GM19239 (cell line): ENCODE measurements around the gene TSKU.
"Not testable (repeated sequence)": the region's sequence is repeated elsewhere in the genome, so short reads cannot be mapped to it uniquely, and the experiment has no call there.

Experiments used
- DNase-seq: peaks from one replicate; pipeline ENCODE4 v3.0.0; 2011; ENCODE audit warnings: low spot score; ENCODE audit not compliant: insufficient read length
- FAIRE-seq: peaks from 2 replicates; lab custom pipeline; 2011; peaks lifted over from hg19 to GRCh38; lab: Jason Lieb, UNC

TSKU gene, protein sequence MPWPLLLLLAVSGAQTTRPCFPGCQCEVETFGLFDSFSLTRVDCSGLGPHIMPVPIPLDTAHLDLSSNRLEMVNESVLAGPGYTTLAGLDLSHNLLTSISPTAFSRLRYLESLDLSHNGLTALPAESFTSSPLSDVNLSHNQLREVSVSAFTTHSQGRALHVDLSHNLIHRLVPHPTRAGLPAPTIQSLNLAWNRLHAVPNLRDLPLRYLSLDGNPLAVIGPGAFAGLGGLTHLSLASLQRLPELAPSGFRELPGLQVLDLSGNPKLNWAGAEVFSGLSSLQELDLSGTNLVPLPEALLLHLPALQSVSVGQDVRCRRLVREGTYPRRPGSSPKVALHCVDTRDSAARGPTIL

DNA sequence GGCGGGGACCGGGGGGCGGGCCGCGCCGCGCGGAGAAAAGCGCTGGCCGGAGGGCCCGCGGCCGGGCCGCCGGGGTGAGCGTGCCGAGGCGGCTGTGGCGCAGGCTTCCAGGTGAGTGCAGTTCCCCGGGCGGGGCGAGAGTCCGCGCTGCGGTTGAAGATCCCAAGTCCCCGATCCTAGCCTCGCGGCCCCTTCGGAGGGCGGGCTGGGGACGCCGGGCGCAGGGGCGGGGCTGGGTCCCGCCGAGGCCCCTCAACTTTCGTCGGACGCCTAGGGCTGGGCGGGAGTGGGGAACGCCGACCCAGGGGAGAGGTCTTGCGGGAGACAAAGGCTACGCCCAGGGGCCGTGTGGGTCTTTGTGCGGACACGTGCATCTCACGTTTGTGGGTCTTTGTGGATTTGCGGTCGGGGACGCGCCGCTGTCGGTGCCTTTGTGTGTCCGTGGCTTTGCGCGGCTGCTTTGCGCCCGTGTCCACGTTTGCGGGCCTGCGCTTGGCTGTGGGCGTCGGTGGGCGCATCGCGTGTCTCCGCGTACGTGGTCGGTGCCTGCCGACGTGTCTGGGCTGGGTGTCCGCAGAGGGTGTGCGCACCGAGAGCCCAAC lies at the start of gene TSKU:
Gene TSKU, plus strand, starts transcription at position 63 of the 602 bp plus-strand sequence. CDS start 12,261 bp downstream, outside the sequence.
- no peak for FAIRE-seq

DNA sequence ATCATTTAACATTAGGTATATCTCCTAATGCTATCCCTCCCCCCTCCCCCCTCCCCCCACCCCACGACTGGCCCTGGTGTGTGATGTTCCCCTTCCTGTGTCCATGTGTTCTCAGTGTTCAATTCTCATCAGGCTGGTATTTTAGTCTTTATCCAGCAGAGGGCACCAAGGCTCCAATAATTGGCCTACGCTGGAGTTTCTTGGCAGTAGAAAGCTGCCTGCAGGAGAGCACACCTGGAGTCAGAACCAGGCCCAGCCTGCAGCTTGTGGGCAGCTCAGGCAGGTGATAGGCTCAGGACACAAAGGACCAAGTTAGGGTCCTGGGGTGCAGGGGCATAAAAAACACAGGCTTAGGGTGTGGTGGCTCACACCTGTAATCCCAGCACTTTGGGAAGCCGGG lies 49.2 kb upstream of the TSKU start:
- peak; percentile 70 for DNase-seq
- FAIRE-seq = not testable (repeated sequence)

More for the DNA sequence above, at the start of gene TSKU:
- DNase-seq = no peak

DNA sequence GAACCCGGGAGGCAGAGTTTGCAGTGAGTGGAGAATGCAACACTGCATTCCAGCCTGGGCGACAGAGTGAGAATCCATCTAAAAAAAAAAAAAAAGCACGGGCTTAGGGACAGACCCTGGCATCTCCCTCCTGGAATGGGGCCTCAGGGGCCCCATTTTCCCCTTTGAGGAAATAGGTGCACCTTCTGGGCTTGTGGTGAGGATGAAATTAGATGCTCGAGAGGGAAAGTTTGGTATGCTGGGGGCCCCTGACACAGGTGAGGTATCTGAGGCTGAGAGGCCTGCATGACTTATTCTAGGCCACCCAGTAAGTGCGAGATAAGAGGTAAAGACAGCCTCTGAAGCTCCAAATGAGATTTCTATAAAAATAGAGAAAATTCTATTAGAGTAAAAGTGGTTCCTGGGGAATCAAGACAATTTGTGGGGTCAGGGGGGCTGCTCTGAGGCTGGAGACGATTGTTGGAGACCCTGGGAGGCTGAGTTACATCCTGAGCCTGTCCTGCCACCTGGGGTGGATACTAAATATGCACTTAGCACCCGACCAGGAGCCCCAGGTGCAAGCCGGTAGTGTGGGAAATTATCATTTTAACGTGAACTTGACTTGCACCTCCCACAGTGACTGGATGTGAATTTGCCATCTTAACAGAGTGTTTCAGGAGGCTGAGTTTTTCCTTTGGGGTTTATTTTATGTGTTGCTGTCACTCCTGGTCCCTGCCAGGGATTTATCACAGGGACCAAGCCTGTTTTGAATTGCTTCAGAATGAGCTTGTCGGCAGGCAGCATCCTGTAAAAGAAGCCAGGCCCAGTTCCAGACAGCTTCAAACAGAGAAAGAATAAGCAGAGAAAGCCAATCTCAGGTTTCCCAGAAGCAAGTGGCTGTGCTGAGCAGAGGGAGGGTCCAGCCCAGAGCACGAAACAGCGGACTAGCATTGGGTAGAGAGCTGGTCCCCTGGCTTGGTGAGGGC lies 48.4 kb upstream of the TSKU start:
- no peak for FAIRE-seq

DNA sequence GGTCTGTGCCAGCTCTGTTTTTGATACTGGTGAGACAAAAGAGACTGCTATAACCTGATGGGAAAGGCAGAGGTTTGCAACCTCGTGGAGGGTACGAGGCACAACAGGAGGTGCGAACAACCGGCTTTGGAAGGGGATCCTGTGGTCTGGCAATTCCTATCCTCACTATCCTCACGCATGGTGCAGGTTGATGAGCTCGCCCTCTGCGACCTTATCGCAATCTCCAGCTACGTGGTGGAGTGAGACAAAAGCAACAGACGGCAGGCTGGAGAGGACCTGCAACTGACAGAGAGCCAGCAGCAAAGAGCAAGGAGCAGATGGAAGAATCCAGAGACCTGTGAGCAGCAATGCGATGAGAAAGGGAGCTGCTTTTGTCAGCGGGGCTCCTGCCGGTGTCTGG lies 47.3 kb upstream of the TSKU start:
- no peak for FAIRE-seq
- no peak for DNase-seq

More for the DNA sequence above, 48.4 kb upstream of the TSKU start:
- no peak for DNase-seq

- no peak for FAIRE-seq
- DNase-seq = no peak
These were observed 46.9 kb upstream of the TSKU start for GRCh38 chr11:76736266-76736665.

DNA sequence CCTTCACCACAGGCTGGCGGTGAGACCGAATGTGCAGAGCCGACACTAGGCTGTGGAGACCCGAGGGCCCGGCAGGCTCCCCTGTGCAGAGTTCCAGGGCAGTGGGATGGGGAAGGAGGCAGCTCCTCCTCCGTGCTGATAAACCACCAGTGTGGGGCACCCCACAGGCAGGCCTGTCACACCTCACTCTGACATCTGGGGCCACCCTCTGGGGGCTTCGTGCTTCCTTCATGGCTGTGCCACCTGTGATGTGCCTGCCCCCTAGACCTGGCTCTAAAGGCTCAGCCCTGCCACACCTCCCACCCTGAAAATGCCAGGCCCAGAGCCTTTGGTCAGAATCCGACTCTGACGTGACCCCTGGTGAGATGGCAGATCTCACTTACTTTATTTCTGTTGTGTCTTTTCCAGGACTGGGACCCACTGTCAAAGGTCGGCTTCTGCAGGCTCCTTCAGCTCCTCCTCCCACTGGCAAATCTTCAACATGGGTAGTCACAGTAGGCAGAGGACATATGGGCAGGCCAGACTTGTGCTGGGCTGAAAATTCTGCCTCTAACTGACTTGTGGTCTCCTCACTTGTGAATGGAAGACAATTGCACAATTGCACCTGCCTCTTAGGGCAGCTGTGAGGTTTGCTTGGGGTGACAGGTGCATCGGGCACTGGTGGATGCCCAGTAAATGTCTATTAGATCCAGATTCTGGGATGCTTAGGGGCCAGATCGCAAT lies 46.2 kb upstream of the TSKU start:
- DNase-seq (no peak), FAIRE-seq (no peak)

GRCh38 chr11:76738618-76739240 lies 44.4 kb upstream of the TSKU start:
- DNase-seq (no peak), FAIRE-seq (no peak)

DNA sequence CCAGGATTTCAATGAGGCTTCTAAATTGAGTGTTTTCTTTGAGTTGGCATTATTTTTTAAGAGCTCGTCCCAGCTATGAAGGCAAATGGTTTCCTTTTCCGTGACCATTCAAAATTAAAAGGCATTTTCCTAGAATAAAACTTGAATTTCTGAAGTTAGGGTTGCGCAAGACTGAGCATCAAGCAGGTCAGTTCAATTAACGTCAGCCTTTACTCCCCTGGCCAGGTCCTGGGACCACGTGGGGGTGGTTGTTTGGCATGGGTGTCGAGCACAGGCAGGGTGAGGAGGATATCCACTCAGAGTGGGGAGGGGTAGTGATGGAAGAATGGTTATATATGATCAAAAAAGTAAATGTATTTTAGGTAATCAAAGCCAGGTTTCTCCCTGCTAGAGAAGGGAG lies 43.4 kb upstream of the TSKU start:
- DNase-seq = no peak
- no peak for FAIRE-seq

DNA sequence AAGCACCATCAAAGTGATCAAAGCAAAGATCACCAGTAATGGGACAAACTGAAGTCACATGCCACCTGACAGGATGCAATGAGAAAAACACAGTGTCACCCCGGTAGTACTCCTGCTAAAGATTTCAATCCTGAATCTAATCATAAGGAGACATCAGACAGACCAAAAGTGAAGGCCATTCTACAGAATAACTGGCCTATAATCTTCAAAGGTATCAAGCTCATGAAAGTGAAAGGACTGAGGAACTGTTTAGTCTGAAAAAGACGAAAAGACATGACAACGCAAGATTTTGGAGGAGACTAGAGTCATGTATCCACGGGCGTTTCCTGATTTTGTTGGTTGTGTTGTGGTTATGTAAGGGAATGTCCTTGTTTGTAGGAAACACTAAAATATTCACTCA lies 42.4 kb upstream of the TSKU start:
- no peak for DNase-seq
- no peak for FAIRE-seq

GRCh38 chr11:76742902-76743301 lies 40.3 kb upstream of the TSKU start:
- FAIRE-seq = no peak
- DNase-seq = no peak

DNA sequence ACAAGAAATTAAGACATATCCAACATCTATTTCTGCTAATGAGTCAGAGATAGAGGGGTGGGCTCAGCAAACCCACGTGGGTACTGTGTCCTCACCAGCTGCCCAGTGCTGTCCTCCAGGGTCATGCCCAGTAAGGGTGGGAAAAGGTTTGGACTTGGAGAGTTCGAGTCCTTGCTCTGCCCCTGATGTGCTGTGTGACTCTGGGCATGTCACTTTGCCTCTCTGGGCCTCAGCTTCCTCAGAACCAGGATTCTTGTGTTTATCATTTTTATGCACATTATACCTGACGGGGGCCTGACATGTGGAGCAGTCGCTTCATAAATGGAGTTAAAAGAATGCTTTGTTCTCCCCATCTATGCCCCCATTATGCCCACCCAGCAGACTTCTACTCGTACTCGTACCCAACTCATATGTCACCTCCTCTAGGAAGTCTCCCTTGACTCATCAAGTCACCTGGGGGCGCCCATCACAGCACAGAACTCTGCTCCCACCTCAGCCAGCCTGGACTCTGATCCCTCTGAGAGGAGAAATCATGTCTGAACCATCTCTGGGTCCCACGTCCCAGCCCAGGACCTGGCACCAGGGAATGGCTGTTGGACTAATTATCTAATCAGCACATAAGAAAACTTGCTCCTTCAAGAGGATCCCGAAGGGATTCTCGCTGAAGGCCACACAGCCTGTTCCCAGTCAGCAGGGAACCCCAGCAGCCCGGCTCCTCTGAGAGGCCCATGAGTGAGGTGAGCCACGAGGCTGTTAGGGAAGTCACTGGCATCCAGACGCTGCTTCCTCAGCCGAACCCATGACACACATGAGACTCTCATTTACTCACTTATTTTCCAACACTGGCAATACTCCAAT lies 38.7 kb upstream of the TSKU start:
- DNase-seq (no peak), FAIRE-seq (no peak)

- DNase-seq = no peak
- no peak for FAIRE-seq
These were observed 38.1 kb upstream of the TSKU start for GRCh38 chr11:76745044-76745376.

DNA sequence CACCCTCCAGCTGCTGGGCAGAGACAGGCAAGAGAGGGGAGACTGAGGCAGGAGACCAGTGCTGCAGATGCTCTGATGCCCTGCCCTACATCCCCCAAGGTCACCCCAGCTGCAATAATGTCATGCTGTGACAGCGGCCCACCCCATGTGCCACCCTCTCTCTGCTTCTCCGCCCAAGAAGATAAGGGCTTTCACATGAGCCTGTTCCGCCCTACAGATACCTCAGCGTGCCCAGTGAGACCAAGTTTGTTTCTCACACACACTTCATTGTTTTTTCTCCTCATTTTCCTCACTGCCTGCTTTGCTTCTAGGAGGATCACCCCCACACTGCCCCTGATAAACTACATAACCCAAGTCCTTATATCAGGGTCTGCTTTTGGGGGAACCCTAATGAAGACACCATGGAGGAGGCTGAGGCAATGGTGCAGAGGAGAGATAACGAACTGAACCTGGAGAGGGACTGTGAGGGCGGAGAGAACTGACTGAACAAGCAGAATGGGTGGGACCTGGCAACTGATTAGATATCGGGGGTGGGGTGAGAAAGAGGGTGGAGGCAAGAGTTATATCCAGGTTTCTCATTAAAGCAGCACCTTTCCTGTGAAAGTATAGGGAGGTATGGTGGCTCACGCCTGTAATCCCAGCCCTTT lies 37.5 kb upstream of the TSKU start:
- FAIRE-seq (no peak), DNase-seq (no peak)

DNA sequence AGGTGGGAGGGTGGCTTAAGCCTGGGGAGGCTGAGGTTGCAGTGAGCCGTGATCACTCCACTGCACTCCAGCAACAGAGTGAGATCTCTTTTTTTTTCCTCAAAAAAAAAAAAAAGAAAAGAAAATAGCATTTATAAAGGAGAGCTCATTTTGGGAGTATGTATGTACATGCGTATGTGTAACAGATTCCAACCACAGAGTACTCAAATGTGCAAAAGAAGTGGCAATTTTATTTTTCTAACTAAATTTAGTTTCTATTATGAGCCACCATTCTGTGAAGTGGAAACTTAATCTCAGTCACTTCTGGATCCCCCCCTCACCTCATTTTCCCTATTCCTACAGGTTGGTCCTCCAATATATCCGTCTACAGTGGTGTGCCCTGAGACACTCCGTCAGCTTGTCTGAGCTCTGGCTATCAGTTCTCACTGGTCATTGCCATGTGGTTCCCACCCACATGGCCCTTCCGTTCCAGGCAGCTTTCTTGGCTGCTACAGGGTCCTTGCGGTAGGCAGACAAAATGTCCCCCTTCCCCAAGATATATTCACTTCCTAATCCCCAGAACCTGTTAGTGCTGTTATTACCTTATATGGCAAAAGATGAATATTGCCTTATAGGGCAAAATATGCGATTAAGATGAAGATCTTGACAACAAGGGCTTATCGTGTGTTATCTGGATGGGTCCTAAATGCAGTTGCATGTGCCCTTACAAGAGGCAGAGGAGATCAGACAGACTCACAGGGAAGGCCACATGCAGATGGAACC lies 35.8 kb upstream of the TSKU start:
- DNase-seq = no peak
- FAIRE-seq = no peak

DNA sequence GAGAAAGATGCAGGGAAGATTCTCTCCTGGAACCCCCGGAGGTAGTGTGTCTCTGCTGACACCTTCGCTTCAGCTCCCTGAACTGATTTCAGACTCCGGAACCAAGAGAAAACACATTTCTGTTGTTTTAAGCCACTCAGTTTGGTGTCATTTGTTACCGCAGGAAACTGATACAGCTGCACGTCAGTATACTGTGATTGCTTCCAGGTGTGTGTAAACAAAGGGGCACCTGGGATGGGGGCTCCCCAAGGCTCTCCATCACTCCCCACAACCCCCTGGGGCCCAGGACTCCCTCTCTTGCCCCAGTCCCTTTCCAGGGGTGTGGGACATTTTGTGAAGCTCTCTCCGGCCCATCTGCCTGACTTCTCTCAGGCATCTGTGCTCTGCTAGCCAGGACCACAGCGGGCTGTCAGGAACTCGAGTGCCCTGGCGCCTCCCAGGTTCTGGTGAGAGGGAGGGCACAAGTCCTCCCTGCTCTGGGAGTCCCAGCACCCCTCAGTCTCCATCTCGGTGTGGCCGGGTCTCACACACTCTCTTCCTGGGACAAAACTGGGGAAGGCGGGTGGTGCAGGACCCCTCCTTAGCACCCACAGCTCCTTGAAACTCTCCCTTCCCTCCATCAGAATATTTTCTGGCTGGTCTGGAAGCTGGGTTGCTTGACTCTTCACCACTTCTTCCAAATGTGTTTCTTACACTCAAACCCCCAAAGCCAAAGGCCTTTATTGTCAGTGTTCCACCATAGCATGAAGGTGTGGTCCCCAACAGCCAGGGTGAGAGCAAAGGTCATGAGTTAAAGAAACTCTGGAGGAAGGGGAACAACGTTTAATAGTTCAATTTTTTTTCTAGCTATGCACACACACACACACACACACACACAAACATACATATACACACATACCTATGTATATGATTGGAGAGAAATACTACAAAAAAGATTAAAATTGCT lies 35.0 kb upstream of the TSKU start:
- no peak for DNase-seq
- no peak for FAIRE-seq

DNA sequence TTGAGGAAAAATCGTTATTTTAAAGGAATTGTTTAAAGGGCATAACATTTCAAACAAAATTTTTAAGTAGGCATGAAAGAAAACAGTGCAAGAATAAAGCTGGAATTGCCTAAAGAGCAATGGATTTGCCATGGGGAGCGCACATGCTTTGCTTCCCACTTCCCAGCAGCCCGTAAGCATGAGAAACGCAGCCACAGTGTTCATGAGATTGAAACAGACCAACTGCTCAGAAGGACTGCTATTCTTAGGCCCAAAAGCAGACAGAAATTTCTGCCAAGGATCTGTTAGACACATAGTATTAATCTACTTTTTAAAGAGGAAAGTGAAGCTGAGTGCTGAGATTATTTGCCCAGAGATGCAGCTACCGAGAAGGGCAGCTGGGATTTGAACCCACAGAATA lies 34.2 kb upstream of the TSKU start:
- no peak for FAIRE-seq
- DNase-seq = no peak

DNA sequence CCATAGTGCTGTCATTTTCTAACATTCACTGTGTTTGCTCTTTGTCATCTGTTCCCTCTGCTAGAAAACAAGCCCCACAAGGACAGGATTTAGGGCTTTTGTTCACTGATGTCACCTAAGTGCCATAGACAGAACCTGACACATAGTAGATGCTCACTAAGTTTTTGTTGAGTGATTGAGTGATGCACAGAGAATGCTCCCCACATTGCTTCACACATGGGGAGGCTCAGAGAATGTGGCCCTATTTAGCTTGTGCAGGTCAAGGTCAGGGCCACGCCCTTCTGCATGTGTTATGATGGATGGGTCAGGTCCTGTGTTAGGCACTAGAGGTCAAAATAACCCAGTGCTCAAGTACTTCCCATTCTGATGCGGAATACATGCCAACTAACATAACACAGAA lies 33.1 kb upstream of the TSKU start:
- FAIRE-seq (no peak), DNase-seq (no peak)
